Endodermal cell (in vitro differentiated cells): ENCODE data around the gene PCDHB9. TPM values are rescaled to one million over a fixed set of nuclear protein-coding genes. Genes with fewer than 3 reads are reported as not detected.
"Not testable (repeated sequence)": the region's sequence is repeated elsewhere in the genome, so short reads cannot be mapped to it uniquely, and the experiment has no call there.

Source experiments
- DNase-seq: peaks from one replicate; pipeline ENCODE4 v3.0.0-alpha.2; 2017
- H3K27ac ChIP-seq: 2 replicates; pipeline ENCODE4 v1.5.1; 2013; ENCODE audit warnings: mild to moderate bottlenecking, low read depth, low read length, moderate library complexity
- H3K27me3 ChIP-seq: 2 replicates; pipeline ENCODE4 v1.6.1; 2013; ENCODE audit warnings: mild to moderate bottlenecking, low read length, moderate library complexity; ENCODE audit not compliant: insufficient read depth, control insufficient read depth, poor library complexity, severe bottlenecking
- H3K36me3 ChIP-seq: 2 replicates; pipeline ENCODE4 v1.7.0; 2013; ENCODE audit warnings: mild to moderate bottlenecking, low read length, moderate library complexity; ENCODE audit not compliant: control insufficient read depth, insufficient read depth
- H3K4me1 ChIP-seq: one replicate; pipeline ENCODE4 v1.7.0; 2013; ENCODE audit warnings: low read length; ENCODE audit not compliant: control insufficient read depth, insufficient read depth
- H3K4me3 ChIP-seq: 2 replicates; pipeline ENCODE4 v1.5.1; 2013; ENCODE audit warnings: mild to moderate bottlenecking, low read length, moderate library complexity
- H3K9ac ChIP-seq: 2 replicates; pipeline ENCODE4 v1.6.1; 2013; ENCODE audit warnings: mild to moderate bottlenecking, low read length, moderate library complexity; ENCODE audit not compliant: poor library complexity, severe bottlenecking; ENCODE audit errors: extremely low read depth
- H3K9me3 ChIP-seq: 2 replicates; pipeline ENCODE4 v1.6.1; 2013; ENCODE audit warnings: mild to moderate bottlenecking, low read length, moderate library complexity; ENCODE audit not compliant: control insufficient read depth
- H3K27ac Mint-ChIP-seq: 2 replicates; pipeline ENCODE4 v1.8.0; 2020; ENCODE audit warnings: mixed read lengths
- H3K27me3 Mint-ChIP-seq: 2 replicates; pipeline ENCODE4 v1.8.0; 2021; ENCODE audit warnings: mild to moderate bottlenecking, mixed read lengths; ENCODE audit not compliant: insufficient read depth
- H3K36me3 Mint-ChIP-seq: 2 replicates; pipeline ENCODE4 v1.8.0; 2020; ENCODE audit warnings: low read depth, mixed read lengths
- H3K4me1 Mint-ChIP-seq: 2 replicates; pipeline ENCODE4 v1.8.0; 2020; ENCODE audit warnings: mixed read lengths
- H3K4me3 Mint-ChIP-seq: 2 replicates; pipeline ENCODE4 v1.8.0; 2020; ENCODE audit warnings: mild to moderate bottlenecking, moderate library complexity, mixed read lengths
- H3K9me3 Mint-ChIP-seq: 2 replicates; pipeline ENCODE4 v1.8.0; 2020; ENCODE audit warnings: mild to moderate bottlenecking, mixed read lengths
- WGBS, 2 experiments: methylation state at CpG; one replicate each; pipeline versions ENCODE4 v1.1.5 to v1.1.7; 2013; ENCODE audit warnings: missing lambda C conversion rate in 2 of 2, mixed read lengths in 1 of 2; ENCODE audit not compliant: insufficient coverage in 1 of 2, insufficient read length in 1 of 2; 5-methylcytosine and 5-hydroxymethylcytosine counted together
- total RNA-seq, 2 donors: library from RNA; stranded (reverse); fragmentation: NEBNext Ultra II Directional in 1 of 2; extraction: Animal tissue kit (Norgen Biotek cat#: 25700) in 1 of 2; gene quantifications; 2 replicates in 1 of 2; 3 replicates in 1 of 2; pipeline ENCODE4 v1.2.1, GENCODE V29; 2021
- TF ChIP-seq, protein P1 (sequence below): fragments of 200-600 bp; sonication (generic); conservative IDR thresholded peaks from 2 replicates; pipeline ENCODE4 v1.5.0; 2021; ENCODE audit warnings: antibody characterized with exemption, mild to moderate bottlenecking

The PCDHB9 gene
- total RNA-seq, 2 donors from 2014 or later: 3.2 to 5.1 TPM

GRCh38 chr5:141210849-141211248 is 23.9 kb downstream of the PCDHB9 start:
- 92 to 93% methylated on average over 8 to 23 of the region's 27 CpGs for WGBS, 2 experiments
- not testable (repeated sequence) for H3K27me3 Mint-ChIP-seq, H3K36me3 ChIP-seq, H3K4me3 ChIP-seq, H3K4me1 ChIP-seq, H3K9ac ChIP-seq, H3K4me3 Mint-ChIP-seq, H3K27ac ChIP-seq, H3K9me3 ChIP-seq, H3K4me1 Mint-ChIP-seq, DNase-seq, H3K27me3 ChIP-seq, H3K27ac Mint-ChIP-seq
- peaks cover 43% of the 10 kb centered on the region for H3K9me3 Mint-ChIP-seq
- H3K36me3 Mint-ChIP-seq: peaks cover 19% of the 10 kb centered on the region

GRCh38 chr5:141213656-141214339 is 26.8 kb downstream of the PCDHB9 start, which contains the start of gene PCDHB13:
PCDHB13 (plus strand) TSS chr5:141213919; CDS start chr5:141214124, 205 bp downstream.
- not testable (repeated sequence) for H3K27me3 Mint-ChIP-seq, H3K36me3 ChIP-seq, H3K9me3 ChIP-seq, H3K4me1 Mint-ChIP-seq, H3K4me1 ChIP-seq, H3K27ac ChIP-seq, H3K9ac ChIP-seq, H3K27me3 ChIP-seq
- H3K4me3 ChIP-seq: peak within 1 kb of the TSS; percentile 23
- TF ChIP-seq, protein P1, sequence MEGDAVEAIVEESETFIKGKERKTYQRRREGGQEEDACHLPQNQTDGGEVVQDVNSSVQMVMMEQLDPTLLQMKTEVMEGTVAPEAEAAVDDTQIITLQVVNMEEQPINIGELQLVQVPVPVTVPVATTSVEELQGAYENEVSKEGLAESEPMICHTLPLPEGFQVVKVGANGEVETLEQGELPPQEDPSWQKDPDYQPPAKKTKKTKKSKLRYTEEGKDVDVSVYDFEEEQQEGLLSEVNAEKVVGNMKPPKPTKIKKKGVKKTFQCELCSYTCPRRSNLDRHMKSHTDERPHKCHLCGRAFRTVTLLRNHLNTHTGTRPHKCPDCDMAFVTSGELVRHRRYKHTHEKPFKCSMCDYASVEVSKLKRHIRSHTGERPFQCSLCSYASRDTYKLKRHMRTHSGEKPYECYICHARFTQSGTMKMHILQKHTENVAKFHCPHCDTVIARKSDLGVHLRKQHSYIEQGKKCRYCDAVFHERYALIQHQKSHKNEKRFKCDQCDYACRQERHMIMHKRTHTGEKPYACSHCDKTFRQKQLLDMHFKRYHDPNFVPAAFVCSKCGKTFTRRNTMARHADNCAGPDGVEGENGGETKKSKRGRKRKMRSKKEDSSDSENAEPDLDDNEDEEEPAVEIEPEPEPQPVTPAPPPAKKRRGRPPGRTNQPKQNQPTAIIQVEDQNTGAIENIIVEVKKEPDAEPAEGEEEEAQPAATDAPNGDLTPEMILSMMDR: peak; percentile 76
- Mint-ChIP-seq H3K4me3 (peak within 1 kb of the TSS; percentile 34), H3K27ac (peak within 1 kb of the TSS; percentile 58), H3K36me3 (peaks cover 27% of the 10 kb centered on the region), H3K9me3 (peaks cover 55% of the 10 kb centered on the region)
- WGBS, 2 experiments: 65% methylated on average over 10 of the region's 18 CpGs; no CpG with 5 or more reads in 1 of the 2 experiments
- peak; percentile 82 for DNase-seq

GRCh38 chr5:141214583-141214982 is 27.6 kb downstream of the PCDHB9 start:
- H3K27ac Mint-ChIP-seq, H3K4me1 Mint-ChIP-seq, H3K27ac ChIP-seq, H3K4me1 ChIP-seq, DNase-seq, H3K27me3 ChIP-seq, H3K9ac ChIP-seq, H3K4me3 Mint-ChIP-seq, H3K36me3 ChIP-seq, H3K27me3 Mint-ChIP-seq: not testable (repeated sequence)
- Histone ChIP-seq H3K4me3 (peak overlapping the region; percentile 23), H3K9me3 (peaks cover 11% of the 10 kb centered on the region)
- H3K9me3 Mint-ChIP-seq: peaks cover 47% of the 10 kb centered on the region
- WGBS, 2 experiments: 91 to 92% methylated on average over 6 to 9 of the region's 12 CpGs
- H3K36me3 Mint-ChIP-seq: peaks cover 27% of the 10 kb centered on the region

- not testable (repeated sequence) for H3K27ac Mint-ChIP-seq, H3K27me3 ChIP-seq, H3K4me1 ChIP-seq, H3K4me3 ChIP-seq, H3K27ac ChIP-seq, H3K4me3 Mint-ChIP-seq, DNase-seq, H3K9ac ChIP-seq, H3K4me1 Mint-ChIP-seq, H3K36me3 ChIP-seq, H3K27me3 Mint-ChIP-seq
- Mint-ChIP-seq H3K36me3 (peaks cover 20% of the 10 kb centered on the region), H3K9me3 (peaks cover 39% of the 10 kb centered on the region)
- WGBS, 2 experiments: 93% methylated on average over 9 to 28 of the region's 40 CpGs
- H3K9me3 ChIP-seq: peaks cover 11% of the 10 kb centered on the region
Observed at GRCh38 chr5:141215504-141215903, 28.5 kb downstream of the PCDHB9 start.

DNA sequence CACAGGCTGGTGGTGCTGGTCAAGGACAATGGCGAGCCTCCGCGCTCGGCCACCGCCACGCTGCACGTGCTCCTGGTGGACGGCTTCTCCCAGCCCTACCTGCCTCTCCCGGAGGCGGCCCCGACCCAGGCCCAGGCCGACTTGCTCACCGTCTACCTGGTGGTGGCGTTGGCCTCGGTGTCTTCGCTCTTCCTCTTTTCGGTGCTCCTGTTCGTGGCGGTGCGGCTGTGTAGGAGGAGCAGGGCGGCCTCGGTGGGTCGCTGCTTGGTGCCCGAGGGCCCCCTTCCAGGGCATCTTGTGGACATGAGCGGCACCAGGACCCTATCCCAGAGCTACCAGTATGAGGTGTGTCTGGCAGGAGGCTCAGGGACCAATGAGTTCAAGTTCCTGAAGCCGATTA is 29.1 kb downstream of the PCDHB9 start:
- peaks cover 11% of the 10 kb centered on the region for H3K9me3 ChIP-seq
- not testable (repeated sequence) for H3K27ac ChIP-seq, H3K9ac ChIP-seq, H3K36me3 ChIP-seq, H3K4me1 Mint-ChIP-seq, H3K4me3 ChIP-seq, DNase-seq, H3K4me3 Mint-ChIP-seq, H3K27me3 Mint-ChIP-seq, H3K4me1 ChIP-seq, H3K27ac Mint-ChIP-seq, H3K27me3 ChIP-seq
- H3K9me3 Mint-ChIP-seq: peaks cover 36% of the 10 kb centered on the region
- peaks cover 17% of the 10 kb centered on the region for H3K36me3 Mint-ChIP-seq
- 94 to 97% methylated on average over 6 to 18 of the region's 26 CpGs for WGBS, 2 experiments
